ENCODE data around the gene PIK3R6.

The PIK3R6 gene

GRCh38 chr17:8837563-8838075, 29.9 kb downstream of the PIK3R6 start:
- no peaks in the 10 kb centered on the region for H3K36me3 ChIP-seq (ENCODE audit: control insufficient read depth, insufficient read depth, low read length)
- no peak overlapping the region for H3K27ac ChIP-seq (ENCODE audit: insufficient read depth, low read length, poor library complexity, severe bottlenecking)
- no peaks in the 10 kb centered on the region for H3K4me1 ChIP-seq (ENCODE audit: control insufficient read depth, insufficient read depth, low read length, poor library complexity, severe bottlenecking)
- no peak for DNase-seq
- no peaks in the 10 kb centered on the region for H3K9me3 ChIP-seq (ENCODE audit: control insufficient read depth, low read length)
- H3K4me3 ChIP-seq (ENCODE audit: insufficient read depth, low read depth, low read length, poor library complexity, severe bottlenecking) = no peak overlapping the region
- H3K27me3 ChIP-seq (replicated peaks; ENCODE audit: control insufficient read depth, insufficient read depth, low read length, poor library complexity, severe bottlenecking) = no peaks in the 10 kb centered on the region

GRCh38 chr17:8836821-8837562, 30.5 kb downstream of the PIK3R6 start:
- H3K4me3 ChIP-seq (ENCODE audit: insufficient read depth, low read depth, low read length, poor library complexity, severe bottlenecking) = no peak overlapping the region
- DNase-seq = no peak
- H3K9me3 ChIP-seq (ENCODE audit: control insufficient read depth, low read length) = no peaks in the 10 kb centered on the region
- H3K27ac ChIP-seq (ENCODE audit: insufficient read depth, low read length, poor library complexity, severe bottlenecking) = no peak overlapping the region
- H3K4me1 ChIP-seq (ENCODE audit: control insufficient read depth, insufficient read depth, low read length, poor library complexity, severe bottlenecking) = no peaks in the 10 kb centered on the region
- H3K36me3 ChIP-seq (ENCODE audit: control insufficient read depth, insufficient read depth, low read length) = no peaks in the 10 kb centered on the region
- H3K27me3 ChIP-seq (replicated peaks; ENCODE audit: control insufficient read depth, insufficient read depth, low read length, poor library complexity, severe bottlenecking) = no peaks in the 10 kb centered on the region

GRCh38 chr17:8835631-8836364, 31.7 kb downstream of the PIK3R6 start:
- Histone ChIP-seq H3K9me3 (ENCODE audit: control insufficient read depth, low read length) (no peaks in the 10 kb centered on the region), H3K4me3 (ENCODE audit: insufficient read depth, low read depth, low read length, poor library complexity, severe bottlenecking) (no peak overlapping the region), H3K27me3 (replicated peaks; ENCODE audit: control insufficient read depth, insufficient read depth, low read length, poor library complexity, severe bottlenecking) (no peaks in the 10 kb centered on the region), H3K4me1 (ENCODE audit: control insufficient read depth, insufficient read depth, low read length, poor library complexity, severe bottlenecking) (no peaks in the 10 kb centered on the region), H3K27ac (ENCODE audit: insufficient read depth, low read length, poor library complexity, severe bottlenecking) (no peak overlapping the region), H3K36me3 (ENCODE audit: control insufficient read depth, insufficient read depth, low read length) (no peaks in the 10 kb centered on the region)
- DNase-seq = no peak

- Histone ChIP-seq H3K36me3 (ENCODE audit: control insufficient read depth, insufficient read depth, low read length) (no peaks in the 10 kb centered on the region), H3K27me3 (replicated peaks; ENCODE audit: control insufficient read depth, insufficient read depth, low read length, poor library complexity, severe bottlenecking) (no peaks in the 10 kb centered on the region)
These were observed 32.4 kb downstream of the PIK3R6 start for GRCh38 chr17:8835106-8835505.

GRCh38 chr17:8832711-8833352, 34.6 kb downstream of the PIK3R6 start:
- peak in 1 of 3 donors; percentile 11 for DNase-seq

More at GRCh38 chr17:8835106-8835505, 32.4 kb downstream of the PIK3R6 start:
- no peak overlapping the region for H3K4me3 ChIP-seq (ENCODE audit: insufficient read depth, low read depth, low read length, poor library complexity, severe bottlenecking)
- DNase-seq = no peak
- no peaks in the 10 kb centered on the region for H3K4me1 ChIP-seq (ENCODE audit: control insufficient read depth, insufficient read depth, low read length, poor library complexity, severe bottlenecking)
- H3K27ac ChIP-seq (ENCODE audit: insufficient read depth, low read length, poor library complexity, severe bottlenecking) = no peak overlapping the region
- H3K9me3 ChIP-seq (ENCODE audit: control insufficient read depth, low read length) = no peaks in the 10 kb centered on the region

GRCh38 chr17:8831234-8831849, 36.1 kb downstream of the PIK3R6 start:
- no peaks in the 10 kb centered on the region for H3K27me3 ChIP-seq (replicated peaks; ENCODE audit: control insufficient read depth, insufficient read depth, low read length, poor library complexity, severe bottlenecking)
- no peaks in the 10 kb centered on the region for H3K4me1 ChIP-seq (ENCODE audit: control insufficient read depth, insufficient read depth, low read length, poor library complexity, severe bottlenecking)
- no peaks in the 10 kb centered on the region for H3K9me3 ChIP-seq (ENCODE audit: control insufficient read depth, low read length)
- no peak overlapping the region for H3K27ac ChIP-seq (ENCODE audit: insufficient read depth, low read length, poor library complexity, severe bottlenecking)
- no peak overlapping the region for H3K4me3 ChIP-seq (ENCODE audit: insufficient read depth, low read depth, low read length, poor library complexity, severe bottlenecking)
- H3K36me3 ChIP-seq (ENCODE audit: control insufficient read depth, insufficient read depth, low read length) = no peaks in the 10 kb centered on the region
- DNase-seq = no peak

More at GRCh38 chr17:8832711-8833352, 34.6 kb downstream of the PIK3R6 start:
- no peaks in the 10 kb centered on the region for H3K36me3 ChIP-seq (ENCODE audit: control insufficient read depth, insufficient read depth, low read length)
- no peaks in the 10 kb centered on the region for H3K9me3 ChIP-seq (ENCODE audit: control insufficient read depth, low read length)
- no peaks in the 10 kb centered on the region for H3K4me1 ChIP-seq (ENCODE audit: control insufficient read depth, insufficient read depth, low read length, poor library complexity, severe bottlenecking)
- H3K4me3 ChIP-seq (ENCODE audit: insufficient read depth, low read depth, low read length, poor library complexity, severe bottlenecking) = no peak overlapping the region
- no peak overlapping the region for H3K27ac ChIP-seq (ENCODE audit: insufficient read depth, low read length, poor library complexity, severe bottlenecking)
- no peaks in the 10 kb centered on the region for H3K27me3 ChIP-seq (replicated peaks; ENCODE audit: control insufficient read depth, insufficient read depth, low read length, poor library complexity, severe bottlenecking)

- H3K9me3 ChIP-seq (ENCODE audit: control insufficient read depth, low read length) = no peaks in the 10 kb centered on the region
- no peaks in the 10 kb centered on the region for H3K27me3 ChIP-seq (replicated peaks; ENCODE audit: control insufficient read depth, insufficient read depth, low read length, poor library complexity, severe bottlenecking)
- H3K36me3 ChIP-seq (ENCODE audit: control insufficient read depth, insufficient read depth, low read length) = no peaks in the 10 kb centered on the region
- H3K27ac ChIP-seq (ENCODE audit: insufficient read depth, low read length, poor library complexity, severe bottlenecking) = no peak overlapping the region
- no peaks in the 10 kb centered on the region for H3K4me1 ChIP-seq (ENCODE audit: control insufficient read depth, insufficient read depth, low read length, poor library complexity, severe bottlenecking)
- DNase-seq = no peak
- H3K4me3 ChIP-seq (ENCODE audit: insufficient read depth, low read depth, low read length, poor library complexity, severe bottlenecking) = no peak overlapping the region
These were observed 37.3 kb downstream of the PIK3R6 start for GRCh38 chr17:8830141-8830540.

- H3K27ac ChIP-seq (ENCODE audit: insufficient read depth, low read length, poor library complexity, severe bottlenecking) = no peak overlapping the region
- no peaks in the 10 kb centered on the region for H3K36me3 ChIP-seq (ENCODE audit: control insufficient read depth, insufficient read depth, low read length)
- no peak for DNase-seq
- H3K9me3 ChIP-seq (ENCODE audit: control insufficient read depth, low read length) = no peaks in the 10 kb centered on the region
- H3K4me1 ChIP-seq (ENCODE audit: control insufficient read depth, insufficient read depth, low read length, poor library complexity, severe bottlenecking) = no peaks in the 10 kb centered on the region
- no peak overlapping the region for H3K4me3 ChIP-seq (ENCODE audit: insufficient read depth, low read depth, low read length, poor library complexity, severe bottlenecking)
- H3K27me3 ChIP-seq (replicated peaks; ENCODE audit: control insufficient read depth, insufficient read depth, low read length, poor library complexity, severe bottlenecking) = no peaks in the 10 kb centered on the region
These were observed 38.2 kb downstream of the PIK3R6 start for GRCh38 chr17:8829036-8829941.

- Histone ChIP-seq H3K9me3 (ENCODE audit: control insufficient read depth, low read length) (no peaks in the 10 kb centered on the region), H3K36me3 (ENCODE audit: control insufficient read depth, insufficient read depth, low read length) (no peaks in the 10 kb centered on the region), H3K4me3 (ENCODE audit: insufficient read depth, low read depth, low read length, poor library complexity, severe bottlenecking) (no peak overlapping the region), H3K4me1 (ENCODE audit: control insufficient read depth, insufficient read depth, low read length, poor library complexity, severe bottlenecking) (no peaks in the 10 kb centered on the region), H3K27me3 (replicated peaks; ENCODE audit: control insufficient read depth, insufficient read depth, low read length, poor library complexity, severe bottlenecking) (no peaks in the 10 kb centered on the region), H3K27ac (ENCODE audit: insufficient read depth, low read length, poor library complexity, severe bottlenecking) (no peak overlapping the region)
- DNase-seq = no peak
These were observed 39.0 kb downstream of the PIK3R6 start for GRCh38 chr17:8828517-8828875.

Measured in effector memory CD4-positive, alpha-beta T cell (primary cell).